IgD-negative memory B cell (primary cell): Measurements from ENCODE around the gene ZCWPW2. TPM values are rescaled to one million over a fixed set of nuclear protein-coding genes. Genes with fewer than 3 reads are reported as not detected.

ENCODE experiments used
- polyA plus RNA-seq: library from polyadenylated mRNA; unstranded; fragments of 300-500 nt; fragmentation: Illumina TruSeq; gene quantifications from one replicate; pipeline ENCODE4 v1.2.3, GENCODE V29; 2021

ZCWPW2 gene
- polyA plus RNA-seq, 1 donor from 2014 or later: 0.19 TPM

Other genes starting within 250 kb of the ZCWPW2 start
- gene CMC1, start 107.1 kb upstream of the ZCWPW2 start, polyA plus RNA-seq: 22.5 TPM
- gene AZI2, start 103 bp downstream of the ZCWPW2 start, polyA plus RNA-seq: 19.7 TPM